Stimulated activated CD8-positive, alpha-beta memory T cell treated with anti-CD3 and anti-CD28 coated beads, Interleukin-7, amount 100 ng/mL, for 4 hours (primary cell): Measurements from ENCODE around the gene ACAP3.

Source experiments
- DNase-seq, 2 donors: peaks; one replicate each; pipeline ENCODE4 v3.0.0-alpha.2; 2020; ENCODE audit warnings: low read depth in 2 of 2

ACAP3 gene

GRCh38 chr1:1245178-1245816, 62.4 kb downstream of the ACAP3 start:
- DNase-seq = no peak

GRCh38 chr1:1244192-1244811, 63.4 kb downstream of the ACAP3 start:
- no peak for DNase-seq

- DNase-seq = no peak
Observed at GRCh38 chr1:1243807-1244191, 63.9 kb downstream of the ACAP3 start.

- no peak for DNase-seq
Observed at GRCh38 chr1:1243266-1243660, 64.5 kb downstream of the ACAP3 start.

- DNase-seq = no peak
Observed at GRCh38 chr1:1242461-1243265, 65.1 kb downstream of the ACAP3 start.
